Activated naive CD8-positive, alpha-beta T cell treated with anti-CD3 and anti-CD28 coated beads, Interleukin-2, amount 10 ng/mL, durations not matched to agents 7 days and 5 days (primary cell): ENCODE results near the gene NOD2. TPM values are rescaled to one million over a fixed set of nuclear protein-coding genes. Genes with fewer than 3 reads are reported as not detected.

Source experiments
- ATAC-seq: fragments of 150-1000 bp; cut with Tn5 transposase; one replicate; pipeline ENCODE4 v1.10.0; 2021; ENCODE audit warnings: low read depth, moderate library complexity
- POLR2A ChIA-PET: fragments of 350-600 bp; sonication (Branson Sonifier 250); formaldehyde crosslinking; loops from one replicate; lab custom pipeline; 2021; ENCODE audit warnings: antibody characterized with exemption; lab: Charles Lee
- DNase-seq: peaks from one replicate; pipeline ENCODE4 v3.0.0; 2021
- H3K27ac Mint-ChIP-seq: one replicate; pipeline ENCODE4 v1.8.0; 2022; ENCODE audit warnings: mild to moderate bottlenecking, mixed read lengths
- H3K27me3 Mint-ChIP-seq: one replicate; pipeline ENCODE4 v1.8.0; 2022; ENCODE audit warnings: mild to moderate bottlenecking, moderate library complexity, mixed read lengths
- H3K36me3 Mint-ChIP-seq: one replicate; pipeline ENCODE4 v1.8.0; 2021; ENCODE audit warnings: mild to moderate bottlenecking, mixed read lengths
- H3K4me1 Mint-ChIP-seq: one replicate; pipeline ENCODE4 v1.8.0; 2021; ENCODE audit warnings: mixed read lengths
- H3K4me3 Mint-ChIP-seq: one replicate; pipeline ENCODE4 v1.8.0; 2022; ENCODE audit warnings: mild to moderate bottlenecking, moderate library complexity, mixed read lengths
- H3K9me3 Mint-ChIP-seq: one replicate; pipeline ENCODE4 v1.8.0; 2021; ENCODE audit warnings: mixed read lengths
- total RNA-seq, 2 experiments: library from RNA; stranded (reverse); gene quantifications; one replicate each; pipeline ENCODE4 v1.2.3, GENCODE V29; 2021

The NOD2 gene
- total RNA-seq, 2 experiments from 2014 or later: 2.8 to 3.5 TPM

DNA sequence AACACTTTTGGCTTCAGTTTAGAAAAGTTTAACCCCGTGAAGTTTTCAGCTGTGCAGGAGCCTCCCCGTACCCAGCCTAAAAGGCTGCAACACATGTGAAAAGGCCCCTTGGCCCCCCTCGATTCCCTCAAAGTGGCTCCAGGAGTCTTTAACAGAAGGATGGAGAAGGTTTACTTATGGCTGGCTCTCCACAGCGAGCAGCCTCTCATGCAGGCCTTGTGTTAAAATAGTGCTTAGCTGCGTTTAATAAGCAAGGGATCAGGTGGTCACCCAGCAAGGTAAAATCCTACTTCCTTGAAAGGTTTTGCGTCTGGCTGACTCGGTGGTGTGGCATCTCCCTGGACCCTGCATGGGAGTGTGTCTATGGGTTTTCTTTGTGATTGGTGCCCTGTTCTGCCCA is 40.1 kb downstream of the NOD2 start:
- H3K4me3 Mint-ChIP-seq: no peak overlapping the region
- H3K4me1 Mint-ChIP-seq: peaks cover 10% of the 10 kb centered on the region
- H3K9me3 Mint-ChIP-seq: peaks cover 4% of the 10 kb centered on the region
- H3K36me3 Mint-ChIP-seq: no peaks in the 10 kb centered on the region
- ATAC-seq (no peak), DNase-seq (no peak)
- no peaks in the 10 kb centered on the region for H3K27me3 Mint-ChIP-seq
- POLR2A ChIA-PET: interaction anchor here (1.0 kb wide), 1 partner anchor 8 kb away, joined by 3 read pairs; the partner anchor contains the start of gene CYLD
- no peak overlapping the region for H3K27ac Mint-ChIP-seq

GRCh38 chr16:50735629-50736122 is 42.3 kb downstream of the NOD2 start:
- ATAC-seq (no peak), DNase-seq (no peak)
- POLR2A ChIA-PET: interaction anchor here (0.7 kb wide), 1 partner anchor 16 kb away, joined by 4 read pairs; no protein-coding TSS in a partner anchor
- H3K9me3 Mint-ChIP-seq: no peaks in the 10 kb centered on the region
- no peaks in the 10 kb centered on the region for H3K27me3 Mint-ChIP-seq
- peak overlapping the region; percentile 40 for H3K27ac Mint-ChIP-seq
- no peak overlapping the region for H3K4me3 Mint-ChIP-seq
- peaks cover 6% of the 10 kb centered on the region for H3K36me3 Mint-ChIP-seq
- H3K4me1 Mint-ChIP-seq: peaks cover 17% of the 10 kb centered on the region

GRCh38 chr16:50736448-50736847 is 43.0 kb downstream of the NOD2 start:
- peaks cover 6% of the 10 kb centered on the region for H3K36me3 Mint-ChIP-seq
- H3K27ac Mint-ChIP-seq: no peak overlapping the region
- H3K4me3 Mint-ChIP-seq: no peak overlapping the region
- DNase-seq: no peak
- no peaks in the 10 kb centered on the region for H3K27me3 Mint-ChIP-seq
- POLR2A ChIA-PET: interaction anchor here (0.6 to 0.7 kb wide), 2 partner anchors 16 to 44 kb away, joined by 3 to 4 read pairs; no protein-coding TSS in a partner anchor
- ATAC-seq: no peak
- H3K4me1 Mint-ChIP-seq: peaks cover 19% of the 10 kb centered on the region
- no peaks in the 10 kb centered on the region for H3K9me3 Mint-ChIP-seq

GRCh38 chr16:50737420-50737959 is 44.1 kb downstream of the NOD2 start:
- Mint-ChIP-seq H3K27me3 (no peaks in the 10 kb centered on the region), H3K4me3 (no peak overlapping the region), H3K36me3 (peaks cover 6% of the 10 kb centered on the region), H3K4me1 (peaks cover 16% of the 10 kb centered on the region), H3K9me3 (no peaks in the 10 kb centered on the region), H3K27ac (no peak overlapping the region)
- no peak for ATAC-seq
- no peak for DNase-seq
- POLR2A ChIA-PET: no interaction called here

DNA sequence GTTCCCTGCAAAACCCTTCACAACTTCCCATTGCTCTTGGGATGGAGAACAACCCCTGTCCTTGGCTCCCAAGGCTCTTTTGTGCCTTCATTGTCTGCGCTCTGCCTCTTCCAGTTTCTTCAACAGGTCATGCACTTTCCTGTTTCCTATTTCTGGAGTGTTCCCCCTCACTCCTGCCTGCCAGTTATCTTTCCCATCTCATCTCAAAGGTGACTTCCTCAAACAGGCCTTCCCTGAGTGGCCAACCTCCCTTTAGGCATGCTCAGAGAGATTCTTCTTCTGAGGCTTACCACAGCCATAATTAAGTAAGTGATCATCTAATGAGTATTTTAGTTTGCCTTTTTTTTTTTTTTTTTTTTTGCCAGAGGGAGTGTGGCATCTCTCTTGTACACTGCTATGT is 45.6 kb downstream of the NOD2 start:
- Mint-ChIP-seq H3K4me1 (peaks cover 21% of the 10 kb centered on the region), H3K9me3 (no peaks in the 10 kb centered on the region), H3K4me3 (no peak overlapping the region), H3K27me3 (no peaks in the 10 kb centered on the region), H3K36me3 (peaks cover 8% of the 10 kb centered on the region), H3K27ac (peak overlapping the region; percentile 32)
- DNase-seq (no peak), ATAC-seq (no peak)
- POLR2A ChIA-PET: no interaction called here

DNA sequence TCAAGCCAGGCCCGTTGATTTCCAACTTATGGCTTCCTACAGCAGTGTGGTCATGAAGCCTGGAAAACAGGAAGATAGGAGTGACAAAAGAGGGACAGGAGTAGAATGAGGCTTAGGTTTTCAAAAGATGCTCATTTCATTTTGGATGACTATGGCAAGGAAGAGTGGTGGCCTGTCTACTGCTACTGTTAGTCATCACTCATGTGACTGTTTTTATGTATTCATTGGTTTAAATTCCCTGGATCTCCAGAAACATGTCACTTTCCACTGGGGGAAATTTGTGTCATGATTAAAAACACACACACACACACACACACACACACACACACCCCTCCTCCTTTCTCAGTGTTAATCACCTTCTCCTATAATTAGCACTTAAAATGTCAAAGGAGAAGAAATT is 47.3 kb downstream of the NOD2 start:
- peak overlapping the region; percentile 86 for H3K4me3 Mint-ChIP-seq
- no peaks in the 10 kb centered on the region for H3K27me3 Mint-ChIP-seq
- peaks cover 22% of the 10 kb centered on the region for H3K36me3 Mint-ChIP-seq
- DNase-seq (no peak), ATAC-seq (no peak)
- peaks cover 38% of the 10 kb centered on the region for H3K4me1 Mint-ChIP-seq
- POLR2A ChIA-PET: interaction anchor here (1.2 to 7.5 kb wide), 6 partner anchors 9 to 73 kb away, joined by 3 to 144 read pairs (median 10); partner anchors contain the start of gene SNX20
- H3K27ac Mint-ChIP-seq: peak overlapping the region; percentile 30
- no peaks in the 10 kb centered on the region for H3K9me3 Mint-ChIP-seq

DNA sequence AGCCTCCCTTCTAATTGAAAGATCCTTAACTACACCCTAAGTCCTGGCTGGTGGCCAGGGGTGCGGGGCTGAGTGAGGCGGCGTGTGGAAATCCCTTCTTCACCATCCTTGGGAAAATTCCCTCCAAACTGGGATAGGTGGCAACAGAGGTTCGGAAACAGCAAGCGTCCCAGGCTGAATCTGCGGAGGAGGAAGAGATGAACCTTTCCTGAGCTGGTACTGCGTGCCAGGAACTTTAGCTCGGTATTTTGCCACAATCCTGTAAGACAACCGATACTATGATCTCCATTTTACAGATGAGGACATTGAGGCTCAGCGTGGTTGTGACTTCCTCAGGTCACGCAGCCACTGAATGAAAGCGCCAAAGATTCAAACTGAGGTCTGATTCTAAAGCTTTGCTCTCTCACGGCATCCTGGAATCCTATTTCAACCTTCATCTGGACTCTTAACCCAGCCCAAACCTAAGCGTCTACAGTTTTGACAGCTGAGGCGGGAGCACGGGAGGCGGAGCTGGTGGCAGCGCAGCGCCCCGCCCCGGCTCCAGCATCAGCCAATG is 47.9 kb downstream of the NOD2 start:
- POLR2A ChIA-PET: interaction anchor here (0.6 to 7.5 kb wide), 13 partner anchors 8 to 548 kb away, joined by 3 to 144 read pairs (median 3); partner anchors contain the start of gene SNX20
- no peaks in the 10 kb centered on the region for H3K27me3 Mint-ChIP-seq
- ATAC-seq: no peak
- no peaks in the 10 kb centered on the region for H3K9me3 Mint-ChIP-seq
- H3K27ac Mint-ChIP-seq: peak overlapping the region; percentile 95
- H3K4me3 Mint-ChIP-seq: peak overlapping the region; percentile 86
- H3K4me1 Mint-ChIP-seq: peaks cover 40% of the 10 kb centered on the region
- H3K36me3 Mint-ChIP-seq: peaks cover 24% of the 10 kb centered on the region
- DNase-seq: no peak

DNA sequence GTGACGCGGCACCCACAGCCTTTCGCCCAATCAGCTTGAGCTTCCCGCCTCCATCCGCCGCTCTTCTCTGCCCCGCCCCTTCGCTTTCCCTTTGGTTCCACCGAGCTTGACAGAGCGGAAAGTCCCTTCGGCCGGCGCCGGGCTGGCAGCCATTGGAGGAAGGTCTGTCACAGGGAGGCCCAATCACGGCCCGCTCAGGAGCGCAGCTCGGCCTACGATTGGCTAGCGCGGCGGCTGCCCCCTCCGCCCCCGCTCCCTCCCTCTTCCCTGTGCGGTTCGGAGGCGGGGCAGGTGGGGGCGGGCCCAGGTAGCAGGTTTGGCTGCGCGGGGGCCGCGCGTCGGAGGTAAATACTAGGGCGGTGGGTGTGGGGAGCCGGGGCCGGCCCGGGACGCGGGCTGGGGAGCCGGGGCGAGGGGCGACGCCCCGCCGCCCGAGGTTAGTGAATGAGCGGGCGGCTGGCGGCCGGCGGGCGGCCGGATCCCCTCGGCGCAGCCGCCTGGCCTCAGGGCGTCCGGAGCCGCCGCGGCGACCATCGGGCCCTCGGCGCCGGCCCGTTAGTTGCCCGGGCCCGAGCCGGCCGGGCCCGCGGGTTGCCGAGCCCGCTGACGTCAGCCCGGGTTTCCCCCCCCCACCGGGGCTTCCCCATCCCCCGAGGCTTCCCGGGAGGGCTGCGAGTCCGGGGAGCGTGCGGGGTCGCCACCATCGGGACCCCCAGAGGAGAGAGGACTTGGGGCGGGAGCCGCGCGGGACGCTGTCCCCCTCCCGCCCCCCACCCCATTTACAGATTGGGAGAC is 48.6 kb downstream of the NOD2 start, which contains the start of gene CYLD:
Gene CYLD (plus strand): TSS at position 306 of the 795 bp plus-strand sequence. CDS start 7,613 bp downstream, outside the sequence.
- Mint-ChIP-seq H3K27me3 (no peaks in the 10 kb centered on the region), H3K9me3 (no peaks in the 10 kb centered on the region), H3K4me1 (peaks cover 40% of the 10 kb centered on the region), H3K4me3 (peak within 1 kb of the TSS; percentile 96), H3K27ac (peak within 1 kb of the TSS; percentile 95), H3K36me3 (peaks cover 25% of the 10 kb centered on the region)
- POLR2A ChIA-PET: interaction anchor here (0.6 to 7.5 kb wide), 13 partner anchors 9 to 549 kb away, joined by 3 to 144 read pairs (median 3); partner anchors contain the start of gene SNX20
- peak; percentile 98 for DNase-seq
- peak; percentile 97 for ATAC-seq

DNA sequence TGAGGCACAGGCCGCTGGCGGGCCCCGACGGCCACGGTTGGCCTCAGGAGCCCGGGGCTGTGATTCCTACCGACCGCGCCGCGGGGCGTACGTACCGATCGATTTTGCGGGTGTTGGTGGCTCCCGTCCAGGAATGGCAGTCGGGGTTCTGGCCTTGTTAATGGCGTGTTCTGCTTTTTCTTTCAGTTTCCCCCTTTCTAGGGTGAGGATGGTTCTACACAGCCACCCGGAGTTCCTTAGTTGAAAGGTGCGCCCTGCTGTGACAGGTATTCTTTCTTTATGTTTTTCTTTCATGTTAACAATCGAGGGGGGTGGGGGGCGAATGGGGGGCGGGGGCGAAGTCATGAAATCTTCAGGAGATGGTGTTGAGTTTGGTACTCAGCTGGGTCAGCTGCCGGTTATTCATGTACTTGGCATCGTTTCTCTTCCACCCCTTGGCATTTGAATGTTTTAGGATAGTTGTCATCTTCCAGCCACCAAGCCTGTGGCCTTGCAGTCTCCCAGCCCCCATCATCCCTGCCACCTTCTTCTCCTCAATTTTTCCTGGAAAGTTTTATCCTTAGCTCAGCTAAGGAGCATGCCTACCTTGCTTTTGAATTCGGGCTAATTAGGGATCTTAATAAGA is 49.3 kb downstream of the NOD2 start:
- H3K36me3 Mint-ChIP-seq: peaks cover 29% of the 10 kb centered on the region
- ATAC-seq: no peak
- POLR2A ChIA-PET: interaction anchor here (2.0 to 7.5 kb wide), 3 partner anchors 61 to 75 kb away, joined by 4 to 144 read pairs (median 112); partner anchors contain the start of gene SNX20

GRCh38 chr16:50743581-50744225 is 50.3 kb downstream of the NOD2 start:
- Mint-ChIP-seq H3K4me3 (peak overlapping the region; percentile 96), H3K27ac (peak overlapping the region; percentile 90), H3K27me3 (no peaks in the 10 kb centered on the region), H3K9me3 (no peaks in the 10 kb centered on the region), H3K36me3 (peaks cover 31% of the 10 kb centered on the region), H3K4me1 (peaks cover 46% of the 10 kb centered on the region)
- ATAC-seq: no peak
- DNase-seq: no peak
- POLR2A ChIA-PET: interaction anchor here (1.2 to 7.5 kb wide), 6 partner anchors 13 to 76 kb away, joined by 3 to 144 read pairs (median 10); partner anchors contain the start of gene SNX20

More for the DNA sequence above, 49.3 kb downstream of the NOD2 start:
- Mint-ChIP-seq H3K9me3 (no peaks in the 10 kb centered on the region), H3K4me3 (peak overlapping the region; percentile 96), H3K27me3 (no peaks in the 10 kb centered on the region), H3K27ac (peak overlapping the region; percentile 90), H3K4me1 (peaks cover 43% of the 10 kb centered on the region)
- no peak for DNase-seq

DNA sequence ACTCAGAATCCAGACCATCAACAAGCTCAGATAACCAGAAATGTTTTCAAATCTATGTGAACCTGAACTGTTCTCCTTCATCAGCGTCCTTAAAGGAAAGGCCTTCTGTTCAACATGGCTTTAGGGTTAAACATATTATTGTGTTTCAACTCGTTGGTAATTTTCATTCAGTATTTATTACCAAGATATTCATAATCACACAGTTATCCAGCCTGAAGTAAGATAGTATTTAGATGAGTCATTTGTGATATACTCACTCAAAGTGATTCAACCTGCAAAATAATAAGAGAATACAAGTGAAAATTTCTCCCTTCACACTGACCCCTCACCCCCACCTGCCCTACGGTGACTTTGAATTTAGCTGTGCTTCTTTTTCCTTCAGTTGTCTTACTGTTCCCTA is 51.5 kb downstream of the NOD2 start:
- POLR2A ChIA-PET: interaction anchor here (0.6 to 7.5 kb wide), 14 partner anchors 12 to 499 kb away, joined by 3 to 144 read pairs (median 5); partner anchors contain the start of gene SNX20
- H3K4me3 Mint-ChIP-seq: peak overlapping the region; percentile 96
- no peaks in the 10 kb centered on the region for H3K27me3 Mint-ChIP-seq
- peak overlapping the region; percentile 90 for H3K27ac Mint-ChIP-seq
- H3K9me3 Mint-ChIP-seq: no peaks in the 10 kb centered on the region
- peaks cover 50% of the 10 kb centered on the region for H3K4me1 Mint-ChIP-seq
- ATAC-seq (no peak), DNase-seq (no peak)
- H3K36me3 Mint-ChIP-seq: peaks cover 33% of the 10 kb centered on the region

- Mint-ChIP-seq H3K27me3 (no peaks in the 10 kb centered on the region), H3K4me3 (peak overlapping the region; percentile 96), H3K27ac (peak overlapping the region; percentile 90), H3K4me1 (peaks cover 54% of the 10 kb centered on the region), H3K9me3 (no peaks in the 10 kb centered on the region), H3K36me3 (peaks cover 36% of the 10 kb centered on the region)
- ATAC-seq: no peak
- POLR2A ChIA-PET: interaction anchor here (1.4 to 7.5 kb wide), 6 partner anchors 11 to 86 kb away, joined by 5 to 144 read pairs (median 12); partner anchors contain the start of gene SNX20
- DNase-seq: no peak
Observed at GRCh38 chr16:50745940-50746339, 52.5 kb downstream of the NOD2 start.
